Endothelial cell of umbilical vein (primary cell): Measurements from ENCODE around the gene TLX1. TPM values are rescaled to one million over a fixed set of nuclear protein-coding genes. Genes with fewer than 3 reads are reported as not detected.

Experiments used
- BruUV-seq: library from RNA; stranded (reverse); fragments of 400-500 nt; replicated peaks from 2 replicates; lab custom pipeline; 2021; lab: Mats Ljungman, UMichigan
- CTCF ChIA-PET: fragments of 300-600, 350-600 bp; sonication (Branson Sonifier 250); formaldehyde crosslinking; loops from one replicate; lab custom pipeline; 2021; ENCODE audit warnings: antibody characterized with exemption, inconsistent platforms; lab: Charles Lee
- POLR2A ChIA-PET: fragments of 300-600, 350-600 bp; sonication (Branson Sonifier 250); formaldehyde crosslinking; loops from one replicate; lab custom pipeline; 2021; ENCODE audit warnings: antibody characterized with exemption, inconsistent platforms; lab: Charles Lee
- DNase-seq: peaks from one replicate; pipeline ENCODE4 v3.0.0-alpha.2; 2011; ENCODE audit warnings: low read depth, low spot score
- FAIRE-seq: peaks from 2 replicates; lab custom pipeline; 2011; peaks lifted over from hg19 to GRCh38; lab: Jason Lieb, UNC
- H2AFZ ChIP-seq: 2 replicates; pipeline ENCODE4 v1.6.0; 2012; ENCODE audit warnings: low read depth, low read length, control low read depth, inconsistent platforms
- H3K27ac ChIP-seq: 2 replicates; pipeline ENCODE4 v1.5.1; 2011; ENCODE audit warnings: low read depth, mild to moderate bottlenecking, control low read depth, low read length, moderate library complexity; ENCODE audit not compliant: insufficient read depth
- H3K27me3 ChIP-seq, 2 experiments: 2 replicates each; pipeline versions ENCODE4 v1.6.0 to v1.6.1; 2011; ENCODE audit warnings: low read length in 2 of 2, mixed read lengths in 1 of 2; ENCODE audit not compliant: control insufficient read depth in 2 of 2, insufficient read depth in 2 of 2
- H3K36me3 ChIP-seq, 2 experiments: 2 replicates in 1 of 2; 3 replicates in 1 of 2; pipeline ENCODE4 v1.5.1; 2011; ENCODE audit warnings: low read length in 2 of 2, mild to moderate bottlenecking in 1 of 2, moderate library complexity in 1 of 2; ENCODE audit not compliant: control insufficient read depth in 2 of 2, insufficient read depth in 2 of 2; ENCODE audit errors: extremely low read depth in 1 of 2
- H3K4me1 ChIP-seq: 3 replicates; pipeline ENCODE4 v1.5.1; 2011; ENCODE audit warnings: mild to moderate bottlenecking, low read length; ENCODE audit not compliant: control insufficient read depth, insufficient read depth; ENCODE audit errors: extremely low read depth
- H3K4me2 ChIP-seq: 2 replicates; pipeline ENCODE4 v1.6.1; 2011; ENCODE audit warnings: low read length, control low read depth, mixed read lengths; ENCODE audit not compliant: insufficient read depth
- H3K4me3 ChIP-seq, 3 experiments: fragments of 200-600 bp in 1 of 3; sonication (generic), shearing (Covaris generic) in 1 of 3; replicated peaks in 1 of 3; 2 replicates each; pipeline ENCODE4 v1.5.1; 2011 to 2016; ENCODE audit warnings: control low read depth in 3 of 3, low read length in 3 of 3, mild to moderate bottlenecking in 2 of 3, inconsistent platforms in 1 of 3, low read depth in 1 of 3, moderate library complexity in 1 of 3; ENCODE audit not compliant: insufficient read depth in 1 of 3
- H3K79me2 ChIP-seq: 2 replicates; pipeline ENCODE4 v1.6.0; 2012; ENCODE audit warnings: low read length, inconsistent platforms; ENCODE audit not compliant: control insufficient read depth, insufficient read depth
- H3K9ac ChIP-seq: replicated peaks from 2 replicates; pipeline ENCODE3; 2011; ENCODE audit warnings: low read length, control low read depth; ENCODE audit not compliant: insufficient read depth; ENCODE audit errors: extremely low read depth
- H3K9me1 ChIP-seq: replicated peaks from 3 replicates; pipeline ENCODE4 v1.6.0; 2011; ENCODE audit warnings: mild to moderate bottlenecking, low read length; ENCODE audit not compliant: control insufficient read depth, insufficient read depth; ENCODE audit errors: extremely low read depth
- H3K9me3 ChIP-seq: replicated peaks from 2 replicates; pipeline ENCODE4 v1.5.1; 2012; ENCODE audit warnings: low read length, inconsistent platforms; ENCODE audit not compliant: control insufficient read depth, insufficient read depth
- H4K20me1 ChIP-seq: replicated peaks from 2 replicates; pipeline ENCODE3; 2011; ENCODE audit warnings: mild to moderate bottlenecking, low read length; ENCODE audit not compliant: control insufficient read depth, insufficient read depth; ENCODE audit errors: extremely low read depth
- EZH2 ChIP-seq: IDR thresholded peaks from 2 replicates; pipeline ENCODE4 v1.6.1; 2012; ENCODE audit warnings: borderline replicate concordance, low read depth, mild to moderate bottlenecking, moderate library complexity, low read length, inconsistent platforms; ENCODE audit not compliant: severe bottlenecking
- FOS ChIP-seq: IDR thresholded peaks from 2 replicates; pipeline ENCODE4 v1.6.1; 2011; ENCODE audit warnings: mild to moderate bottlenecking, low read length, moderate library complexity, borderline replicate concordance; ENCODE audit not compliant: insufficient read depth
- GATA2 ChIP-seq: IDR thresholded peaks from 2 replicates; pipeline ENCODE4 v1.7.0; 2011; ENCODE audit warnings: low read depth, mild to moderate bottlenecking, moderate library complexity, mixed read lengths, low read length; ENCODE audit not compliant: insufficient read length, insufficient read depth
- JUN ChIP-seq: IDR thresholded peaks from 2 replicates; pipeline ENCODE4 v1.6.1; 2011; ENCODE audit warnings: borderline replicate concordance, low read depth; ENCODE audit not compliant: insufficient read length, insufficient read depth
- MYC ChIP-seq: IDR thresholded peaks from one replicate; pipeline ENCODE4 v1.6.1; 2011; ENCODE audit warnings: mild to moderate bottlenecking, low read depth, low read length
- POLR2A ChIP-seq: IDR thresholded peaks from 2 replicates; pipeline ENCODE4 v1.6.1; 2012; ENCODE audit warnings: low read depth, mild to moderate bottlenecking, control low read depth, low read length
- POLR2AphosphoS5 ChIP-seq: IDR thresholded peaks from 2 replicates; pipeline ENCODE4 v1.6.1; 2012; ENCODE audit warnings: low read depth, mild to moderate bottlenecking, control low read depth, low read length, moderate library complexity; ENCODE audit not compliant: insufficient read depth
- dilution Hi-C: fragments of 300-500 bp; cut with MboI; formaldehyde crosslinking; loops from one replicate; pipeline ENCODE4 v1.15.0; 2019; ENCODE audit warnings: low sequenced_read_pairs; ENCODE audit not compliant: extremely low pct_ligation_motif_present
- intact Hi-C: fragments of 100-400 bp; cut with micrococcal nuclease; formaldehyde crosslinking; loops from one replicate; pipeline ENCODE4 v1.10.0; 2022
- polyA plus RNA-seq, 4 experiments: library from polyadenylated mRNA; depleted of rRNA in 3 of 4; stranded (reverse) in 3 of 4; unstranded in 1 of 4; fragments of >200 nt; gene quantifications; 2 replicates each; pipeline versions ENCODE4 v1.2.1 to v1.2.3, GENCODE V29; 2011 to 2012; ENCODE audit warnings: missing spikeins in 1 of 4
- total RNA-seq: library from RNA; stranded (reverse); gene quantifications from 2 replicates; pipeline ENCODE4 v1.2.3, GENCODE V29; 2021
- TF ChIP-seq, protein P1 (sequence below): IDR thresholded peaks from 2 replicates; pipeline ENCODE4 v1.6.1; 2011; ENCODE audit not compliant: insufficient read depth, insufficient read length
- TF ChIP-seq, protein P2 (sequence below), 2 donors: IDR thresholded peaks; 1 replicate in 1 of 2; 2 replicates in 1 of 2; pipeline ENCODE4 v1.5.1; 2011; ENCODE audit warnings: low read length in 2 of 2, mild to moderate bottlenecking in 2 of 2, moderate library complexity in 2 of 2, control low read depth in 1 of 2, inconsistent platforms in 1 of 2, low read depth in 1 of 2; ENCODE audit not compliant: insufficient read depth in 1 of 2; ENCODE audit errors: extremely low read depth in 1 of 2

The TLX1 gene
- total and polyA plus RNA-seq, 2 donors (not counting 3 experiments of a cell fraction or from before 2014, with no cell fraction given): not detected

DNA sequence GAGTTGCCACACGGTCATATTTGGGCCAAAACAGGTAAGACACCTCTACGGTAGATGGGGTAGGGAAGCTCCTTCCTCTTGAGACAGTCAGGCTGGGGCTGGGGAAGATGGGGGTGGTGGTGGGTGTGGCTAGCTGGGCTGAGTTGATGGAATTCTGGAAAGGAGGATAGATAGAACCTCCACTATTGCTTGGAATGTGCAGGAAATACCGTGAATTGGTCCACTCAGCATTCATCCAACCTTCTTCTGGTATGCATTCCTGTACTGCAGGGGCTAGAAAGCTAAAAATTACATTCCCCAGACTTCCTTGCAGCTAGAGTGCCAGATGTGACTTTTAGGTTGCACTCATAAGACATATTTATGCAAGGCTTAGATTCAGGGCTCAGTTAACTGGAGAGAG is 24.8 kb downstream of the TLX1 start:
- Histone ChIP-seq H3K9me1 (no peaks in the 10 kb centered on the region), H2AFZ (no peak overlapping the region), H3K4me1 (no peaks in the 10 kb centered on the region), H3K79me2 (no peaks in the 10 kb centered on the region), H3K4me2 (no peak overlapping the region), H3K9me3 (no peaks in the 10 kb centered on the region), H3K27ac (no peak overlapping the region), H4K20me1 (no peaks in the 10 kb centered on the region), H3K36me3 (no peaks in the 10 kb centered on the region), H3K4me3 (no peak overlapping the region), H3K9ac (no peak overlapping the region), H3K27me3 (peaks cover 26% of the 10 kb centered on the region in 2 experiments)
- intact Hi-C loops (no loop called here), dilution Hi-C loops (no loop called here)
- CTCF ChIA-PET: interaction anchor here (4.2 kb wide), 1 partner anchor 14 kb away, joined by 32 read pairs; no protein-coding TSS in a partner anchor
- no peak for TF ChIP-seq FOS
- TF ChIP-seq, protein P1, sequence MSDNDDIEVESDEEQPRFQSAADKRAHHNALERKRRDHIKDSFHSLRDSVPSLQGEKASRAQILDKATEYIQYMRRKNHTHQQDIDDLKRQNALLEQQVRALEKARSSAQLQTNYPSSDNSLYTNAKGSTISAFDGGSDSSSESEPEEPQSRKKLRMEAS: no peak
- TF ChIP-seq, protein P2, sequence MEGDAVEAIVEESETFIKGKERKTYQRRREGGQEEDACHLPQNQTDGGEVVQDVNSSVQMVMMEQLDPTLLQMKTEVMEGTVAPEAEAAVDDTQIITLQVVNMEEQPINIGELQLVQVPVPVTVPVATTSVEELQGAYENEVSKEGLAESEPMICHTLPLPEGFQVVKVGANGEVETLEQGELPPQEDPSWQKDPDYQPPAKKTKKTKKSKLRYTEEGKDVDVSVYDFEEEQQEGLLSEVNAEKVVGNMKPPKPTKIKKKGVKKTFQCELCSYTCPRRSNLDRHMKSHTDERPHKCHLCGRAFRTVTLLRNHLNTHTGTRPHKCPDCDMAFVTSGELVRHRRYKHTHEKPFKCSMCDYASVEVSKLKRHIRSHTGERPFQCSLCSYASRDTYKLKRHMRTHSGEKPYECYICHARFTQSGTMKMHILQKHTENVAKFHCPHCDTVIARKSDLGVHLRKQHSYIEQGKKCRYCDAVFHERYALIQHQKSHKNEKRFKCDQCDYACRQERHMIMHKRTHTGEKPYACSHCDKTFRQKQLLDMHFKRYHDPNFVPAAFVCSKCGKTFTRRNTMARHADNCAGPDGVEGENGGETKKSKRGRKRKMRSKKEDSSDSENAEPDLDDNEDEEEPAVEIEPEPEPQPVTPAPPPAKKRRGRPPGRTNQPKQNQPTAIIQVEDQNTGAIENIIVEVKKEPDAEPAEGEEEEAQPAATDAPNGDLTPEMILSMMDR (IDR thresholded peaks at IDR 0.05; ENCODE audit: extremely low read depth in 1 of 2, insufficient read depth in 1 of 2, low read depth in 1 of 2, low read length in 2 of 2): no peak
- no peak for TF ChIP-seq GATA2
- no peak for TF ChIP-seq EZH2
- no peak for TF ChIP-seq MYC
- no peak for TF ChIP-seq POLR2A
- TF ChIP-seq POLR2AphosphoS5: no peak
- TF ChIP-seq JUN: no peak
- FAIRE-seq: no peak
- POLR2A ChIA-PET: no interaction called here
- DNase-seq: no peak
- BruUV-seq: no TSS peak
